GM13977 (cell line): ENCODE measurements around the gene RACK1.

Source experiments
- DNase-seq: peaks from one replicate; pipeline ENCODE4 v3.0.0; 2012; ENCODE audit warnings: low spot score
- in situ Hi-C: fragments of 300-500 bp; cut with MboI; formaldehyde crosslinking; loops from one replicate; pipeline ENCODE4 v1.12.0; 2022; ENCODE audit warnings: low sequenced_read_pairs, low pct_unique_long_range_greater_than_20kb, mixed read lengths, inconsistent platforms; ENCODE audit not compliant: unreplicated experiment
- TF ChIP-seq, protein P1 (sequence below): IDR thresholded peaks from 2 replicates; pipeline ENCODE4 v1.5.1; 2012; ENCODE audit warnings: mild to moderate bottlenecking, control low read depth; ENCODE audit not compliant: insufficient read depth; ENCODE audit errors: extremely low read depth, missing control alignments

RACK1 gene

DNA sequence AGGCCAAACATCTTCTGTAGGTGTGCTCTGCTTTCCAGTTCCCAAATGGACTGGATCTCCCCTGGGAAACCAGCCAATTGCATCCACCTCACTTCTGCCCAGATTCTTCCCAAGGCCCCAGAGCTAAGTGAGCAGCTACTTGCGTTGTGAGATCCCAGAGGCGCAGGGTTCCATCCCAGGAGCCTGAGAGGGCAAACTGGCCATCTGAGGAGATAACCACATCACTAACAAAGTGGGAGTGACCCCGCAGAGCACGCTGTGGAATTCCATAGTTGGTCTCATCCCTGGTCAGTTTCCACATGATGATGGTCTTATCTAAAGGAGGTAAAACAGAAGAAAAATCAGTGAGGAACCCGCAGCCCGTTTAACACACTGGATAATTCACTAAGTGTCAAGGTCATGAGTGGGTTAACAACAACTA is 1.7 kb downstream of the RACK1 start:
- in situ Hi-C loops: no loop called here
- TF ChIP-seq, protein P1, sequence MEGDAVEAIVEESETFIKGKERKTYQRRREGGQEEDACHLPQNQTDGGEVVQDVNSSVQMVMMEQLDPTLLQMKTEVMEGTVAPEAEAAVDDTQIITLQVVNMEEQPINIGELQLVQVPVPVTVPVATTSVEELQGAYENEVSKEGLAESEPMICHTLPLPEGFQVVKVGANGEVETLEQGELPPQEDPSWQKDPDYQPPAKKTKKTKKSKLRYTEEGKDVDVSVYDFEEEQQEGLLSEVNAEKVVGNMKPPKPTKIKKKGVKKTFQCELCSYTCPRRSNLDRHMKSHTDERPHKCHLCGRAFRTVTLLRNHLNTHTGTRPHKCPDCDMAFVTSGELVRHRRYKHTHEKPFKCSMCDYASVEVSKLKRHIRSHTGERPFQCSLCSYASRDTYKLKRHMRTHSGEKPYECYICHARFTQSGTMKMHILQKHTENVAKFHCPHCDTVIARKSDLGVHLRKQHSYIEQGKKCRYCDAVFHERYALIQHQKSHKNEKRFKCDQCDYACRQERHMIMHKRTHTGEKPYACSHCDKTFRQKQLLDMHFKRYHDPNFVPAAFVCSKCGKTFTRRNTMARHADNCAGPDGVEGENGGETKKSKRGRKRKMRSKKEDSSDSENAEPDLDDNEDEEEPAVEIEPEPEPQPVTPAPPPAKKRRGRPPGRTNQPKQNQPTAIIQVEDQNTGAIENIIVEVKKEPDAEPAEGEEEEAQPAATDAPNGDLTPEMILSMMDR: no peak
- DNase-seq: no peak

DNA sequence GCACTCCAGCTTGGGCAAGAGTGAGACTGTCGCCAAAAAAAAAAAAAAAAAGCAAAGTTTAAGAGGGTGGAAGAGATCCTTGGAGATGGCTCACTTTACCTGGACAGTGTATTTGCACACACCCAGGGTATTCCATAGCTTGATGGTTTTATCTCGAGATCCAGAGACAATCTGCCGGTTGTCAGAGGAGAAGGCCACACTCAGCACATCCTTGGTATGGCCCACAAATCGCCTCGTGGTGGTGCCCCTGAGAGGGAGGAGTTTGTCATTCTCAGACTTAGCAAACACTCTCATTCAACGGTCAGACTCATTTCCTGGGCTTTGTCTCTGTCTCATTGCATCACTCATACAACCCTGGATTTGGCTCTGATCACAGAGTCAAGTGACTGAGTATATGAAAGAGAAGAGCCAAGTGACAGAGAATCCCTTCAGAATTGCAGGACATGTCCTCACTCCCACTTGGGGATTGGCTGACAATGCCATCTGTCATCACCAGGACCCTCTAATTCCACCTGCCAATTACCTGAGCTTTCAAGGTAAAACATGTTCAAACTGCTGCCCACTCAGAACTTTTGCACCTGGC is 2.2 kb downstream of the RACK1 start:
- no peak for DNase-seq
- in situ Hi-C loops: no loop called here
- TF ChIP-seq, protein P1: no peak

DNA sequence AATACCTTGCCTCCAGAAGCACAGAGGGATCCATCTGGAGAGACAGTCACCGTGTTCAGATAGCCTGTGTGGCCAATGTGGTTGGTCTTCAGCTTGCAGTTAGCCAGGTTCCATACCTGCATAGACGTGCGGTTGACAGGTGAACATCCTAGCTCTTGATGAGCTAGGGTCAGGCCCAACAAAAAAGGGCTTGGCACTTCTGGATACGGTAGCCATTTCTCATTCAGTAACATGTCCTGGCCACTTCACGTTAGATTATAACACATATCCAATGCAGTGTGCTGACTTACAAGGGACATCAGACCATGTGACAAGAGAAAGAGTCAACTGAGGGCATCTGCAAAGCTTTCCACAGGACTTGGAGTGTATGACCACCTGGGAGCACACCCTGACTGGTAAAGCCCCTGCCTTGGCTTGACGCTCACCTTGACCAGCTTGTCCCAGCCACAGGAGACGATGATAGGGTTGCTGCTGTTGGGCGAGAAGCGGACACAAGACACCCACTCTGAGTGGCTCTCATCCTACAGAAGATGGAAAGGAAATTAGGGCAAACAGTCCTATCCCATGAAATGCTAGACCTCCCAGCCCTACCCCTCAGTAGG is 4.5 kb downstream of the RACK1 start:
- TF ChIP-seq, protein P1: no peak
- no peak for DNase-seq
- in situ Hi-C loops: no loop called here

DNA sequence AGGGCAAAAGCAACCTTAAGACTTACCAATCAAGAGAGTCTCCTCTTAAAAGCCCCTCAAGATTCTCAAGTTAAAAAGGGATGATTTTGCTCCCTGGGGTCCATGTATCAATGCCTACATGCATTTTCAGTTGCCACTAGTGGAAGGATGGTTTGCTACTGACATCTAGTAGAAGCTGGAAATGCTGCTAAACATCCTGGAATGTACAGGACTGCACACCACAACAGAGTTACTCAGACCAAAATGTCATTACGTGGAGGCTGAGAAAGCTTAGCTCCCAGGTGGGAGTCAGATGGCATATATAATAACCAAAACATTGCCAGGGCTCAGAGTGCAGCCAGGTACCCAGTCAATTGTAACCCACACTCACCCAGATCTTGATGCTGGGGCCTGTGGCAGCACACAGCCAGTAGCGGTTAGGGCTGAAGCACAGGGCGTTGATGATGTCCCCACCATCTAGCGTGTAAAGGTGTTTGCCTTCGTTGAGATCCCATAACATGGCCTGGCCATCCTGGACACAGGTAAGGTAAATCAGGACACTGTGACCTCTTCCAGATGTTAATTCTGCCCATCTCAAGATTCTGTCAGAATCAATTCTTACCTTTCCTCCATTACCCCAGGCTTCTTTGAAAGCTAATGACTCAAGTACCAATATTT is 5.8 kb downstream of the RACK1 start:
- no peak for DNase-seq
- TF ChIP-seq, protein P1: no peak
- in situ Hi-C loops: no loop called here

DNA sequence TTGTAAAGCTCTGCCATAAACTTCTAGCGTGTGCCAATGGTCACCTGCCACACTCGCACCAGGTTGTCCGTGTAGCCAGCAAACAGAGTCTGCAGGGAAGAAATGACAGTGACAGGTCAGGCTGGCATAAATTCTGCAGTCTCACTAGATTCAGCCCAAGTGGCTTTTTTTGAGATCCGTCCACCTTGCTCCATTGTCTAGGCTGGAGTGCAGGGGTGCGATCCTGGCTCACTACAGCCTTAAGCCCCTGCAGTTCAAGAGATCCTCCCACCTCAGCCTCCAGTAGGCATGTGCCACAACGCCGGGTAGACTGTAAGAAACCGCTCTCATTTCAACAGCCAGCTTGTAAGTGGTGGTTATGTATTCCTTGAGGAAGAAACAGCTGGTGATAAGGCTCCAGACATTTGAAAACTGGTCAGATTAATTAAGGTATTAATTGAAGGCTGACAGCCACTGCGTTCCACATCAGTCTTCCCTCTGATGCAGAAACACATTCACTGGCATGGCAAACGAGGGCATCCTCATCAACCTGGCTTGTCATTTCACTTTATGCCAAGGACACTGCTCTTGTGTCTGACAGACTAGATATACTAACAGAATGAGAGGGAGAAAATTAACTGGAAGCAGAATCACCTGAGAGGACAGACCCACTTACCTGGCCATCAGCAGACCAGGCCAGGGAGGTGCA is 6.6 kb downstream of the RACK1 start:
- TF ChIP-seq, protein P1: no peak
- no peak for DNase-seq
- in situ Hi-C loops: no loop called here

DNA sequence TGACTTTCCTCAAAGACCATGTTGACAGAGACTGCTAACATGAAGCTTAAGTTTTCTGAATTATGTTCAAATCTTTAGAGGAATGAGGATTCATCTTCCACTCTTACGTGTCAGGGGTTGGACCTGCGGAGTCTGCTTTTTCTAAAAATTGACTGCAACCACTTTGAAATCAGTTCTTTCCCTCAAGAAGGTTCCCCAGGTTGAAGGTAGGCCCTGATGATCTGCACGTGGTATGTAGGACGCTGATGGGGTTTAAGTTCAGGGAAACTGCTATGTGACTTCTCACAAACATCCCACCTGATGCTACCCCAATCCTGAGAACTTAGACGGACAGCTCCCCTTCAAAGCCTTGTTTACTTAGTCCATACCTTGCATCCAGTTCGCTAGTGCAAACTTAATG is 7.2 kb downstream of the RACK1 start:
- in situ Hi-C loops: no loop called here
- TF ChIP-seq, protein P1: no peak

More for the DNA sequence above, 7.2 kb downstream of the RACK1 start:
- DNase-seq: no peak
